WTC11 (cell line): ENCODE results near the gene REM1. TPM values are rescaled to one million over a fixed set of nuclear protein-coding genes. Genes with fewer than 3 reads are reported as not detected.
A peak's percentile ranks its signal among the peaks of the same experiment; 100 is the strongest.

Experiments
- ATAC-seq: fragments of 200-7000 bp; cut with Tn5 transposase; 2 replicates; pipeline ENCODE4 v1.10.0; 2021; ENCODE audit warnings: mild to moderate bottlenecking, moderate library complexity
- CTCF ChIA-PET: fragments of 300-600 bp; sonication (Branson Sonifier 250); formaldehyde crosslinking; loops from one replicate; lab custom pipeline; 2021; ENCODE audit warnings: antibody characterized with exemption; lab: Charles Lee
- POLR2A ChIA-PET: fragments of 350-600 bp; sonication (Branson Sonifier 250); formaldehyde crosslinking; loops from one replicate; lab custom pipeline; 2021; ENCODE audit warnings: antibody characterized with exemption; lab: Charles Lee
- DNase-seq: peaks from one replicate; pipeline ENCODE4 v3.0.0; 2021; ENCODE audit warnings: low spot score
- H3K27ac Mint-ChIP-seq: 2 replicates; pipeline ENCODE4 v1.8.0; 2021; ENCODE audit warnings: mixed read lengths
- H3K27me3 Mint-ChIP-seq: 2 replicates; pipeline ENCODE4 v1.8.0; 2021; ENCODE audit warnings: low read depth, mild to moderate bottlenecking, moderate library complexity, mixed read lengths
- H3K36me3 Mint-ChIP-seq: 2 replicates; pipeline ENCODE4 v1.8.0; 2021; ENCODE audit warnings: mixed read lengths
- H3K4me1 Mint-ChIP-seq: 2 replicates; pipeline ENCODE4 v1.8.0; 2022; ENCODE audit warnings: mixed read lengths
- H3K4me3 Mint-ChIP-seq: 2 replicates; pipeline ENCODE4 v1.8.0; 2021; ENCODE audit warnings: mild to moderate bottlenecking, moderate library complexity, mixed read lengths
- H3K9me3 Mint-ChIP-seq: 2 replicates; pipeline ENCODE4 v1.8.0; 2021; ENCODE audit warnings: mixed read lengths
- CBFB ChIP-seq: sonication (generic); formaldehyde crosslinking; IDR thresholded peaks from 2 replicates; pipeline ENCODE4 v1.8.1; 2022; ENCODE audit warnings: mild to moderate bottlenecking, low read depth, missing genetic modification reagents
- GABPB1 ChIP-seq: sonication (generic); formaldehyde crosslinking; IDR thresholded peaks from 2 replicates; pipeline ENCODE4 v1.8.1; 2023; ENCODE audit warnings: mild to moderate bottlenecking, missing genetic modification reagents
- IRF2 ChIP-seq: sonication (generic); formaldehyde crosslinking; IDR thresholded peaks from 2 replicates; pipeline ENCODE4 v1.8.0; 2022; ENCODE audit warnings: low read depth, missing genetic modification reagents, borderline replicate concordance
- MXD4 ChIP-seq: fragments of 250-450 bp; sonication (Bioruptor Pico); IDR thresholded peaks from 2 replicates; pipeline ENCODE4 v1.8.0; 2021; ENCODE audit warnings: mild to moderate bottlenecking, moderate library complexity, borderline replicate concordance
- NFE2L1 ChIP-seq: sonication (generic); formaldehyde crosslinking; IDR thresholded peaks from 2 replicates; pipeline ENCODE4 v1.8.1; 2023; ENCODE audit warnings: missing genetic modification reagents
- NFYB ChIP-seq: sonication (generic); formaldehyde crosslinking; conservative IDR thresholded peaks from 2 replicates; pipeline ENCODE4 v1.8.0; 2022; ENCODE audit warnings: low read depth, missing genetic modification reagents
- NR3C1 ChIP-seq: sonication (generic); formaldehyde crosslinking; conservative IDR thresholded peaks from 2 replicates; pipeline ENCODE4 v1.8.1; 2023; ENCODE audit warnings: low read depth, mild to moderate bottlenecking, missing genetic modification reagents
- OVOL2 ChIP-seq: fragments of 250-450 bp; sonication (Bioruptor Pico); IDR thresholded peaks from 2 replicates; pipeline ENCODE4 v1.9.0; 2021; ENCODE audit warnings: mild to moderate bottlenecking, borderline replicate concordance
- STAT6 ChIP-seq: sonication (generic); formaldehyde crosslinking; conservative IDR thresholded peaks from 2 replicates; pipeline ENCODE4 v1.8.1; 2023; ENCODE audit warnings: mild to moderate bottlenecking, low read depth, missing genetic modification reagents, moderate library complexity
- ZNF317 ChIP-seq: sonication (generic); formaldehyde crosslinking; IDR thresholded peaks from 2 replicates; pipeline ENCODE4 v1.8.1; 2023; ENCODE audit warnings: low read depth, mild to moderate bottlenecking, moderate library complexity, missing genetic modification reagents, borderline replicate concordance
- ZNF396 ChIP-seq: fragments of 250-450 bp; sonication (Bioruptor Pico); IDR thresholded peaks from 2 replicates; pipeline ENCODE4 v1.8.0; 2021; ENCODE audit warnings: mild to moderate bottlenecking, moderate library complexity, borderline replicate concordance
- ZNF425 ChIP-seq: fragments of 250-450 bp; sonication (Bioruptor Pico); conservative IDR thresholded peaks from 2 replicates; pipeline ENCODE4 v1.9.0; 2021; ENCODE audit warnings: mild to moderate bottlenecking
- total RNA-seq: library from RNA; stranded (reverse); gene quantifications from 3 replicates; pipeline ENCODE4 v1.2.3, GENCODE V29; 2021
- TF ChIP-seq, protein P1 (sequence below): fragments of 250-450 bp; sonication (Bioruptor Pico); IDR thresholded peaks from 2 replicates; pipeline ENCODE4 v1.9.0; 2021; ENCODE audit warnings: mild to moderate bottlenecking
- TF ChIP-seq, protein P2 (sequence below): sonication (generic); formaldehyde crosslinking; IDR thresholded peaks from 2 replicates; pipeline ENCODE4 v1.8.0; 2022; ENCODE audit warnings: mild to moderate bottlenecking, missing genetic modification reagents
- TF ChIP-seq, protein P3 (sequence below): sonication (generic); formaldehyde crosslinking; IDR thresholded peaks from 2 replicates; pipeline ENCODE4 v1.8.1; 2022; ENCODE audit warnings: low read depth, mild to moderate bottlenecking, moderate library complexity, missing genetic modification reagents, borderline replicate concordance
- TF ChIP-seq, protein P4 (sequence below): sonication (generic); formaldehyde crosslinking; IDR thresholded peaks from 2 replicates; pipeline ENCODE4 v1.8.0; 2023; ENCODE audit warnings: missing genetic modification reagents, mild to moderate bottlenecking, borderline replicate concordance

REM1 gene
- total RNA-seq, 1 experiment from 2014 or later = not detected

GRCh38 chr20:31475472-31476293, 595 bp downstream of the REM1 start:
- ChIA-PET CTCF (interaction anchor here (0.5 to 1.6 kb wide), 3 partner anchors 15 to 159 kb away, joined by 3 to 6 read pairs (median 4); no protein-coding TSS in a partner anchor), POLR2A (no interaction called here)
- H3K4me1 Mint-ChIP-seq = no peaks in the 10 kb centered on the region
- peaks cover 45% of the 10 kb centered on the region for H3K9me3 Mint-ChIP-seq
- TF ChIP-seq MXD4 (CRISPR knock-in tag) (no peak), ZNF425 (CRISPR knock-in tag) (no peak), ZNF317 (CRISPR knock-in tag) (no peak), GABPB1 (CRISPR knock-in tag) (no peak), CBFB (CRISPR knock-in tag) (no peak), ZNF396 (CRISPR knock-in tag) (no peak), NFYB (CRISPR knock-in tag) (no peak), IRF2 (no peak), NR3C1 (CRISPR knock-in tag) (no peak), NFE2L1 (CRISPR knock-in tag) (no peak), OVOL2 (CRISPR knock-in tag) (no peak), STAT6 (CRISPR knock-in tag) (no peak)
- TF ChIP-seq, protein P1, sequence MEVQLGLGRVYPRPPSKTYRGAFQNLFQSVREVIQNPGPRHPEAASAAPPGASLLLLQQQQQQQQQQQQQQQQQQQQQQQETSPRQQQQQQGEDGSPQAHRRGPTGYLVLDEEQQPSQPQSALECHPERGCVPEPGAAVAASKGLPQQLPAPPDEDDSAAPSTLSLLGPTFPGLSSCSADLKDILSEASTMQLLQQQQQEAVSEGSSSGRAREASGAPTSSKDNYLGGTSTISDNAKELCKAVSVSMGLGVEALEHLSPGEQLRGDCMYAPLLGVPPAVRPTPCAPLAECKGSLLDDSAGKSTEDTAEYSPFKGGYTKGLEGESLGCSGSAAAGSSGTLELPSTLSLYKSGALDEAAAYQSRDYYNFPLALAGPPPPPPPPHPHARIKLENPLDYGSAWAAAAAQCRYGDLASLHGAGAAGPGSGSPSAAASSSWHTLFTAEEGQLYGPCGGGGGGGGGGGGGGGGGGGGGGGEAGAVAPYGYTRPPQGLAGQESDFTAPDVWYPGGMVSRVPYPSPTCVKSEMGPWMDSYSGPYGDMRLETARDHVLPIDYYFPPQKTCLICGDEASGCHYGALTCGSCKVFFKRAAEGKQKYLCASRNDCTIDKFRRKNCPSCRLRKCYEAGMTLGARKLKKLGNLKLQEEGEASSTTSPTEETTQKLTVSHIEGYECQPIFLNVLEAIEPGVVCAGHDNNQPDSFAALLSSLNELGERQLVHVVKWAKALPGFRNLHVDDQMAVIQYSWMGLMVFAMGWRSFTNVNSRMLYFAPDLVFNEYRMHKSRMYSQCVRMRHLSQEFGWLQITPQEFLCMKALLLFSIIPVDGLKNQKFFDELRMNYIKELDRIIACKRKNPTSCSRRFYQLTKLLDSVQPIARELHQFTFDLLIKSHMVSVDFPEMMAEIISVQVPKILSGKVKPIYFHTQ (CRISPR knock-in tag) = no peak
- TF ChIP-seq, protein P2, sequence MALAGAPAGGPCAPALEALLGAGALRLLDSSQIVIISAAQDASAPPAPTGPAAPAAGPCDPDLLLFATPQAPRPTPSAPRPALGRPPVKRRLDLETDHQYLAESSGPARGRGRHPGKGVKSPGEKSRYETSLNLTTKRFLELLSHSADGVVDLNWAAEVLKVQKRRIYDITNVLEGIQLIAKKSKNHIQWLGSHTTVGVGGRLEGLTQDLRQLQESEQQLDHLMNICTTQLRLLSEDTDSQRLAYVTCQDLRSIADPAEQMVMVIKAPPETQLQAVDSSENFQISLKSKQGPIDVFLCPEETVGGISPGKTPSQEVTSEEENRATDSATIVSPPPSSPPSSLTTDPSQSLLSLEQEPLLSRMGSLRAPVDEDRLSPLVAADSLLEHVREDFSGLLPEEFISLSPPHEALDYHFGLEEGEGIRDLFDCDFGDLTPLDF (CRISPR knock-in tag) = no peak
- TF ChIP-seq, protein P3, sequence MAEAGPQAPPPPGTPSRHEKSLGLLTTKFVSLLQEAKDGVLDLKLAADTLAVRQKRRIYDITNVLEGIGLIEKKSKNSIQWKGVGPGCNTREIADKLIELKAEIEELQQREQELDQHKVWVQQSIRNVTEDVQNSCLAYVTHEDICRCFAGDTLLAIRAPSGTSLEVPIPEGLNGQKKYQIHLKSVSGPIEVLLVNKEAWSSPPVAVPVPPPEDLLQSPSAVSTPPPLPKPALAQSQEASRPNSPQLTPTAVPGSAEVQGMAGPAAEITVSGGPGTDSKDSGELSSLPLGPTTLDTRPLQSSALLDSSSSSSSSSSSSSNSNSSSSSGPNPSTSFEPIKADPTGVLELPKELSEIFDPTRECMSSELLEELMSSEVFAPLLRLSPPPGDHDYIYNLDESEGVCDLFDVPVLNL (CRISPR knock-in tag) = no peak
- TF ChIP-seq, protein P4, sequence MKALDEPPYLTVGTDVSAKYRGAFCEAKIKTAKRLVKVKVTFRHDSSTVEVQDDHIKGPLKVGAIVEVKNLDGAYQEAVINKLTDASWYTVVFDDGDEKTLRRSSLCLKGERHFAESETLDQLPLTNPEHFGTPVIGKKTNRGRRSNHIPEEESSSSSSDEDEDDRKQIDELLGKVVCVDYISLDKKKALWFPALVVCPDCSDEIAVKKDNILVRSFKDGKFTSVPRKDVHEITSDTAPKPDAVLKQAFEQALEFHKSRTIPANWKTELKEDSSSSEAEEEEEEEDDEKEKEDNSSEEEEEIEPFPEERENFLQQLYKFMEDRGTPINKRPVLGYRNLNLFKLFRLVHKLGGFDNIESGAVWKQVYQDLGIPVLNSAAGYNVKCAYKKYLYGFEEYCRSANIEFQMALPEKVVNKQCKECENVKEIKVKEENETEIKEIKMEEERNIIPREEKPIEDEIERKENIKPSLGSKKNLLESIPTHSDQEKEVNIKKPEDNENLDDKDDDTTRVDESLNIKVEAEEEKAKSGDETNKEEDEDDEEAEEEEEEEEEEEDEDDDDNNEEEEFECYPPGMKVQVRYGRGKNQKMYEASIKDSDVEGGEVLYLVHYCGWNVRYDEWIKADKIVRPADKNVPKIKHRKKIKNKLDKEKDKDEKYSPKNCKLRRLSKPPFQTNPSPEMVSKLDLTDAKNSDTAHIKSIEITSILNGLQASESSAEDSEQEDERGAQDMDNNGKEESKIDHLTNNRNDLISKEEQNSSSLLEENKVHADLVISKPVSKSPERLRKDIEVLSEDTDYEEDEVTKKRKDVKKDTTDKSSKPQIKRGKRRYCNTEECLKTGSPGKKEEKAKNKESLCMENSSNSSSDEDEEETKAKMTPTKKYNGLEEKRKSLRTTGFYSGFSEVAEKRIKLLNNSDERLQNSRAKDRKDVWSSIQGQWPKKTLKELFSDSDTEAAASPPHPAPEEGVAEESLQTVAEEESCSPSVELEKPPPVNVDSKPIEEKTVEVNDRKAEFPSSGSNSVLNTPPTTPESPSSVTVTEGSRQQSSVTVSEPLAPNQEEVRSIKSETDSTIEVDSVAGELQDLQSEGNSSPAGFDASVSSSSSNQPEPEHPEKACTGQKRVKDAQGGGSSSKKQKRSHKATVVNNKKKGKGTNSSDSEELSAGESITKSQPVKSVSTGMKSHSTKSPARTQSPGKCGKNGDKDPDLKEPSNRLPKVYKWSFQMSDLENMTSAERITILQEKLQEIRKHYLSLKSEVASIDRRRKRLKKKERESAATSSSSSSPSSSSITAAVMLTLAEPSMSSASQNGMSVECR (CRISPR knock-in tag) = no peak
- H3K27ac Mint-ChIP-seq = no peak overlapping the region
- DNase-seq = no peak
- peaks cover 43% of the 10 kb centered on the region for H3K36me3 Mint-ChIP-seq
- peak overlapping the region; percentile 27; the same call in 1 of the 2 replicates for H3K4me3 Mint-ChIP-seq
- peak; percentile 26 for ATAC-seq
- peaks cover 67% of the 10 kb centered on the region for H3K27me3 Mint-ChIP-seq
